NCI-H82 treated with DMSO at 0.1 percent for 48 hours (cell line): Measurements from ENCODE around the gene GLCE.

Experiments used
- DNase-seq: peaks from one replicate; lab custom pipeline; 2025; ENCODE audit not compliant: unreplicated experiment; lab: John Stamatoyannopoulos, UW

The GLCE gene

GRCh38 chr15:69200832-69201745 is 40.7 kb downstream of the GLCE start:
- DNase-seq: no peak

GRCh38 chr15:69206079-69206478 is 45.6 kb downstream of the GLCE start:
- no peak for DNase-seq

- DNase-seq: no peak
These were observed 49.2 kb downstream of the GLCE start for GRCh38 chr15:69209661-69210060.

GRCh38 chr15:69210574-69210973 is 50.1 kb downstream of the GLCE start:
- DNase-seq: no peak

- DNase-seq: no peak
These were observed 53.4 kb downstream of the GLCE start for GRCh38 chr15:69213786-69214185.

GRCh38 chr15:69215314-69216035 is 55.0 kb downstream of the GLCE start:
- no peak for DNase-seq

GRCh38 chr15:69217381-69217780 is 56.9 kb downstream of the GLCE start:
- DNase-seq: no peak

- DNase-seq: no peak
These were observed 59.3 kb downstream of the GLCE start for GRCh38 chr15:69219690-69220089.

- no peak for DNase-seq
These were observed 61.6 kb downstream of the GLCE start for GRCh38 chr15:69222002-69222474.

- no peak for DNase-seq
These were observed 62.8 kb downstream of the GLCE start for GRCh38 chr15:69223083-69223813.

- no peak for DNase-seq
These were observed 63.9 kb downstream of the GLCE start for GRCh38 chr15:69224383-69224782.

GRCh38 chr15:69225355-69226022 is 65.1 kb downstream of the GLCE start:
- no peak for DNase-seq

- DNase-seq: no peak
These were observed 65.6 kb downstream of the GLCE start for GRCh38 chr15:69226023-69226355.

- no peak for DNase-seq
These were observed 71.7 kb downstream of the GLCE start for GRCh38 chr15:69232144-69232543.

- DNase-seq: no peak
These were observed 72.3 kb downstream of the GLCE start for GRCh38 chr15:69232765-69233164.

- no peak for DNase-seq
These were observed 74.2 kb downstream of the GLCE start for GRCh38 chr15:69234676-69235075.

GRCh38 chr15:69236505-69236904 is 76.1 kb downstream of the GLCE start:
- no peak for DNase-seq

- DNase-seq: no peak
These were observed 77.3 kb downstream of the GLCE start for GRCh38 chr15:69237718-69238117.

- no peak for DNase-seq
These were observed 84.4 kb downstream of the GLCE start for GRCh38 chr15:69244798-69245197.

- DNase-seq: no peak
These were observed 92.7 kb downstream of the GLCE start for GRCh38 chr15:69253156-69253555.

GRCh38 chr15:69265347-69265955 is 105.0 kb downstream of the GLCE start:
- DNase-seq: no peak
